Activated T-cell treated with anti-CD3 and anti-CD28 coated beads, Interleukin-2, amount 50 U/mL, for 4 hours (primary cell): ENCODE measurements around the gene ACTN4. TPM values are rescaled to one million over a fixed set of nuclear protein-coding genes. Genes with fewer than 3 reads are reported as not detected.

Source experiments
- ATAC-seq, 2 donors: fragments of 200-7000 bp; cut with Tn5 transposase; one replicate each; pipeline ENCODE4 v1.10.0; 2021
- DNase-seq: peaks from one replicate; pipeline ENCODE4 v3.0.0-alpha.2; 2020
- H3K27me3 Mint-ChIP-seq: one replicate; pipeline ENCODE4 v1.8.0; 2021; ENCODE audit warnings: low read depth, mixed read lengths
- H3K36me3 Mint-ChIP-seq: one replicate; pipeline ENCODE4 v1.8.0; 2022; ENCODE audit warnings: mixed read lengths; ENCODE audit not compliant: insufficient read depth
- H3K4me1 Mint-ChIP-seq: one replicate; pipeline ENCODE4 v1.8.0; 2021; ENCODE audit warnings: low read depth, mixed read lengths
- H3K4me3 Mint-ChIP-seq: one replicate; pipeline ENCODE4 v1.8.0; 2021; ENCODE audit warnings: mild to moderate bottlenecking, moderate library complexity, mixed read lengths
- H3K9me3 Mint-ChIP-seq: one replicate; pipeline ENCODE4 v1.8.0; 2021; ENCODE audit warnings: mixed read lengths
- total RNA-seq, 3 donors: library from RNA; stranded (reverse); gene quantifications; one replicate each; pipeline ENCODE4 v1.2.1, GENCODE V29; 2021

ACTN4 gene
- total RNA-seq, 3 donors from 2014 or later, result 215 to 233 (median 230) TPM

GRCh38 chr19:38718747-38719543 lies 71.5 kb downstream of the ACTN4 start:
- H3K4me1 Mint-ChIP-seq, result no peaks in the 10 kb centered on the region
- H3K9me3 Mint-ChIP-seq, result no peaks in the 10 kb centered on the region
- no peak overlapping the region for H3K4me3 Mint-ChIP-seq
- peaks cover 9% of the 10 kb centered on the region for H3K36me3 Mint-ChIP-seq
- H3K27me3 Mint-ChIP-seq, result no peaks in the 10 kb centered on the region
- no peak for DNase-seq
- ATAC-seq, result no peak

GRCh38 chr19:38719761-38720558 lies 72.5 kb downstream of the ACTN4 start:
- Mint-ChIP-seq H3K4me3 (no peak overlapping the region), H3K9me3 (no peaks in the 10 kb centered on the region), H3K27me3 (no peaks in the 10 kb centered on the region), H3K4me1 (no peaks in the 10 kb centered on the region), H3K36me3 (peaks cover 9% of the 10 kb centered on the region)
- ATAC-seq, result no peak
- DNase-seq, result no peak

- no peaks in the 10 kb centered on the region for H3K4me1 Mint-ChIP-seq
- ATAC-seq (no peak), DNase-seq (no peak)
- no peak overlapping the region for H3K4me3 Mint-ChIP-seq
- H3K27me3 Mint-ChIP-seq, result no peaks in the 10 kb centered on the region
- peaks cover 9% of the 10 kb centered on the region for H3K36me3 Mint-ChIP-seq
- H3K9me3 Mint-ChIP-seq, result no peaks in the 10 kb centered on the region
These were observed 73.2 kb downstream of the ACTN4 start for GRCh38 chr19:38720559-38721236.

DNA sequence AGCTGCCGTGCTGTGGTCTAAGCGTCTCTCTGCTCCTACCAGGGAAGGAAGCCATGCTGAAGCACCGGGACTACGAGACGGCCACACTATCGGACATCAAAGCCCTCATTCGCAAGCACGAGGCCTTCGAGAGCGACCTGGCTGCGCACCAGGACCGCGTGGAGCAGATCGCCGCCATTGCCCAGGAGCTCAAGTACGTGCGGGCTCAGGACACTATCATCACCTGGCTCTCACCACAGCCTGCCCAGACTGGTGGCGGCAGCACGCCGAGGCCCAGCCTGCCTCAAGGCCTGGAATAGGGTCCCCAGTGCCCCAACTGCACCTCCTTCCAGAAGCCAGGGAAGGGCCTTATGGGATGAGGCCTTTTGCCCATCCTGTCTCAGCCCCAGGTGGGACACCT lies 74.0 kb downstream of the ACTN4 start:
- Mint-ChIP-seq H3K27me3 (no peaks in the 10 kb centered on the region), H3K36me3 (peaks cover 9% of the 10 kb centered on the region), H3K9me3 (no peaks in the 10 kb centered on the region), H3K4me3 (no peak overlapping the region), H3K4me1 (peaks cover 3% of the 10 kb centered on the region)
- no peak for ATAC-seq
- DNase-seq, result no peak

DNA sequence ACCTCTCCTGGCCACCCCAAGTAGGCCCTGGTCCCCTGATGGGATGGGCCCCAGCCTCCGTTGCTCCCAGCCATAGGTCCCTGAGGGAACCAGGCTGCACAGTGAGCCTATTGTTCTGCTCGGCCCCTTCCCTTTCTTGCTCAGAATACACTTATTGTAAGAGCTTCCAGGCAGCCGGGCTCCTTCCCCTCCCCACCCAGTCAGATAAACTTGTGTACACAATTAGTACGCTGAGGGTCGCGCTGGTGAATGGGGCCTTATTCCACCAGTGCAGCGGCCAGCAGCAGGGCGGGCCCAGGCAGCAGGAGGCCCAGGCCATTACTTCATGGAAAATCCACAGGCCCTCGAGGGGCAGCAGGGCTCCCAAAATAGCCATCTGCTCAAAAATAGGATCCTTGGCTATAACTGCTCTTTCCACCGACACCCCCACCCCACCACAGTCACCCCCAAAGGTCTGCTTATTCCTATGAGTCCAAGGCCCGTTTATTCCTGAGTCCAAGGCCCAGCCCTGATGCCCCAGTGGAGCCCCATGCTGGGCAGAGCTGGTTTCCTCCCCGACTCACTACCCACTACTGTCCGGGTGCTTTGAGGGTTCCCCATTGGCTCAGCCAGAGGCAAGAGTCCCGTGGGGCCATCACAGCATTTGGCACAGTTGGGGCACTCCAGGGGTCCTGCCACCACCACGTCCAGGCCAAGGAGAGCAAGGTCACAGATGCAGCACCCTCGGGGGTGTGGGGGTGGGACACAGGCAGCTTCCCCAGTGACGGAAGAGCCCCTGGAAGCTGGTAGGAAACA lies 74.7 kb downstream of the ACTN4 start:
- Mint-ChIP-seq H3K9me3 (no peaks in the 10 kb centered on the region), H3K4me1 (peaks cover 8% of the 10 kb centered on the region), H3K4me3 (no peak overlapping the region), H3K27me3 (no peaks in the 10 kb centered on the region), H3K36me3 (peaks cover 11% of the 10 kb centered on the region)
- DNase-seq, result no peak
- no peak for ATAC-seq

GRCh38 chr19:38722947-38723605 lies 75.6 kb downstream of the ACTN4 start:
- Mint-ChIP-seq H3K36me3 (peaks cover 6% of the 10 kb centered on the region), H3K9me3 (no peaks in the 10 kb centered on the region), H3K27me3 (no peaks in the 10 kb centered on the region), H3K4me3 (no peak overlapping the region), H3K4me1 (peaks cover 8% of the 10 kb centered on the region)
- DNase-seq (no peak), ATAC-seq (no peak)

DNA sequence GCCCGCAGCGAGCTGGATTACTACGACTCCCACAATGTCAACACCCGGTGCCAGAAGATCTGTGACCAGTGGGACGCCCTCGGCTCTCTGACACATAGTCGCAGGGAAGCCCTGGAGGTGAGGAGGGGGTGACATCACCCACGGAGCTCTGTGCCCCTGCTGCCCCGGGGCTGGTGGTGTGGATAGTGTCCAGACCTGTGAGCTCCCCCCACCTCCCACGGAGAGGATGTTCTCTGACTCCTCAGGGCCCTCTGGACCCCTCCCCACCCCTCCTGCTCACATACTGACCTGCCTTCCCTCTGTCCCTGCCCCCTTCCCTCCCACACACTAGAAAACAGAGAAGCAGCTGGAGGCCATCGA lies 76.1 kb downstream of the ACTN4 start:
- Mint-ChIP-seq H3K36me3 (peaks cover 6% of the 10 kb centered on the region), H3K9me3 (no peaks in the 10 kb centered on the region)

GRCh38 chr19:38723990-38724854 lies 76.8 kb downstream of the ACTN4 start:
- DNase-seq (no peak), ATAC-seq (no peak)
- H3K9me3 Mint-ChIP-seq, result no peaks in the 10 kb centered on the region
- no peaks in the 10 kb centered on the region for H3K27me3 Mint-ChIP-seq
- peaks cover 6% of the 10 kb centered on the region for H3K36me3 Mint-ChIP-seq
- peaks cover 8% of the 10 kb centered on the region for H3K4me1 Mint-ChIP-seq
- no peak overlapping the region for H3K4me3 Mint-ChIP-seq

More for the DNA sequence above, 76.1 kb downstream of the ACTN4 start:
- no peak for DNase-seq
- ATAC-seq, result no peak
- Mint-ChIP-seq H3K4me1 (peaks cover 8% of the 10 kb centered on the region), H3K27me3 (no peaks in the 10 kb centered on the region), H3K4me3 (no peak overlapping the region)

DNA sequence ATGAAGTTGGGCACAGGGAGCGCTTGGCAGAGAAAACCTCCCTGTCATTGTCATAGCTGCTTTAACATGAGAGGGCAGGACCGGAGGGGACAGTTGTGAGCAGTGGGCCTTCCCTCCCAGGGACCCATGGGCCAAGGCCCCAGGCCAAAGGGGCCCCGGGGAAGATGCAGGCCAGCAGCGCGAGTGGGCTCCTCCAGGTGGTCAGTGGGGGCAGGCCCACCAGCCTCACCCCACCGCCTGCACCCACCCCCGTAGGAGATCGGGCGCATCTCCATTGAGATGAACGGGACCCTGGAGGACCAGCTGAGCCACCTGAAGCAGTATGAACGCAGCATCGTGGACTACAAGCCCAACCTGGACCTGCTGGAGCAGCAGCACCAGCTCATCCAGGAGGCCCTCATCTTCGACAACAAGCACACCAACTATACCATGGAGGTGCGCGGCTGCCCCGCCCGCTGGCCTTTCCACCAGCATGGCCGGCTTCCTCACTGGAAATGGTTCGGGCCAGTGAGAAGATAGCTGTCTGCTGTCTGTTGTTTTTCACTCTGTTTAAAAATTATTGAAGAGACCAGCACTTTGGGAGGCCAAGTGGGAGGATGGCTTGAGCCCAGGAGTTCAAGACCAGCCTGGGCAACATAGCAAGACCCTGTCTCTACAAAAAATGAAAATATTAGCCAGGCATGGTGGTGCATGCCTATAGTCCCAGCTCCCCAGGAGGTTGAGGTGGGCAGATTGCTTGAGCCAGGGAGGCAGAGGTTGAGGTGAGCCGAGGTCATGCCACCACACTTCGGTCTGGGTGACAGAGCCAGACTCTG lies 78.2 kb downstream of the ACTN4 start:
- no peak overlapping the region for H3K4me3 Mint-ChIP-seq
- ATAC-seq, result no peak
- H3K9me3 Mint-ChIP-seq, result no peaks in the 10 kb centered on the region
- peaks cover 10% of the 10 kb centered on the region for H3K4me1 Mint-ChIP-seq
- H3K36me3 Mint-ChIP-seq, result peaks cover 15% of the 10 kb centered on the region
- no peaks in the 10 kb centered on the region for H3K27me3 Mint-ChIP-seq
- DNase-seq, result no peak

DNA sequence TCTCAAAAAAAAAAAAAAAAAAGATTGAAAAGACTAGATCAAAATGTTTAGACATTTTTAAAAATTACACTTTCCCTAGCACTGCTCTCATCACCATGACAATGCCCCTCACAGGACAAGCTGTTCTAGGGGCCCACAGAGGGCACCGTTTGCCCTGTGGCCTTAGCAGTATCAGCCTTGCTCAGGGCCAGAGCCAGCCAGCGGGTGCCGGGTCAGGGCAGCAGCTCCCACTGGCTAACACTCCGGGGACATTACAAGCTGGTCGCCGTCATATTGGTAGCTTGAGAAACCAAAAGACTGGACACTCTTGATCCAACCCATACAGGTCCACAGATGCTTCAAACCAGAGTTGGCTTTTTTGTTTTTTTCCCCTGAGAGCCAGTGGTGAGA lies 78.8 kb downstream of the ACTN4 start:
- peaks cover 15% of the 10 kb centered on the region for H3K36me3 Mint-ChIP-seq
- ATAC-seq (no peak), DNase-seq (no peak)
- no peak overlapping the region for H3K4me3 Mint-ChIP-seq
- peaks cover 10% of the 10 kb centered on the region for H3K4me1 Mint-ChIP-seq
- no peaks in the 10 kb centered on the region for H3K9me3 Mint-ChIP-seq
- H3K27me3 Mint-ChIP-seq, result no peaks in the 10 kb centered on the region

- Mint-ChIP-seq H3K4me3 (no peak overlapping the region), H3K27me3 (no peaks in the 10 kb centered on the region), H3K9me3 (no peaks in the 10 kb centered on the region), H3K4me1 (peaks cover 10% of the 10 kb centered on the region), H3K36me3 (peaks cover 15% of the 10 kb centered on the region)
- ATAC-seq, result peak in 1 of 2 donors; percentile 45
- peak; percentile 24 for DNase-seq
These were observed 79.4 kb downstream of the ACTN4 start for GRCh38 chr19:38726761-38727301.

GRCh38 chr19:38727306-38727867 lies 79.9 kb downstream of the ACTN4 start:
- ATAC-seq (no peak), DNase-seq (no peak)
- H3K36me3 Mint-ChIP-seq, result peaks cover 15% of the 10 kb centered on the region
- H3K9me3 Mint-ChIP-seq, result no peaks in the 10 kb centered on the region
- H3K27me3 Mint-ChIP-seq, result no peaks in the 10 kb centered on the region
- no peak overlapping the region for H3K4me3 Mint-ChIP-seq
- H3K4me1 Mint-ChIP-seq, result peaks cover 10% of the 10 kb centered on the region
